Epithelial cell of proximal tubule (primary cell): ENCODE measurements around the gene EIF2AK3. TPM values are rescaled to one million over a fixed set of nuclear protein-coding genes. Genes with fewer than 3 reads are reported as not detected.
"Not testable (repeated sequence)": the region's sequence is repeated elsewhere in the genome, so short reads cannot be mapped to it uniquely, and the experiment has no call there.

Experiments
- DNase-seq: peaks from one replicate; pipeline ENCODE4 v3.0.0-alpha.2; 2011; ENCODE audit warnings: low read depth
- H3K4me3 ChIP-seq: 2 replicates; pipeline ENCODE4 v1.5.1; 2011; ENCODE audit warnings: low read depth, mild to moderate bottlenecking, low read length
- total RNA-seq: library from RNA; depleted of rRNA; stranded (reverse); fragments of >200 nt; gene quantifications from 2 replicates; pipeline ENCODE4 v1.2.3, GENCODE V29; 2015
- TF ChIP-seq, protein P1 (sequence below): conservative IDR thresholded peaks from 2 replicates; pipeline ENCODE4 v1.5.1; 2012; ENCODE audit warnings: low read depth, mild to moderate bottlenecking, low read length

Gene EIF2AK3
- total RNA-seq, 1 donor from 2014 or later, result 12.3 TPM

GRCh38 chr2:88654714-88655113 lies 27.4 kb upstream of the EIF2AK3 start:
- no peak overlapping the region for H3K4me3 ChIP-seq
- TF ChIP-seq, protein P1, sequence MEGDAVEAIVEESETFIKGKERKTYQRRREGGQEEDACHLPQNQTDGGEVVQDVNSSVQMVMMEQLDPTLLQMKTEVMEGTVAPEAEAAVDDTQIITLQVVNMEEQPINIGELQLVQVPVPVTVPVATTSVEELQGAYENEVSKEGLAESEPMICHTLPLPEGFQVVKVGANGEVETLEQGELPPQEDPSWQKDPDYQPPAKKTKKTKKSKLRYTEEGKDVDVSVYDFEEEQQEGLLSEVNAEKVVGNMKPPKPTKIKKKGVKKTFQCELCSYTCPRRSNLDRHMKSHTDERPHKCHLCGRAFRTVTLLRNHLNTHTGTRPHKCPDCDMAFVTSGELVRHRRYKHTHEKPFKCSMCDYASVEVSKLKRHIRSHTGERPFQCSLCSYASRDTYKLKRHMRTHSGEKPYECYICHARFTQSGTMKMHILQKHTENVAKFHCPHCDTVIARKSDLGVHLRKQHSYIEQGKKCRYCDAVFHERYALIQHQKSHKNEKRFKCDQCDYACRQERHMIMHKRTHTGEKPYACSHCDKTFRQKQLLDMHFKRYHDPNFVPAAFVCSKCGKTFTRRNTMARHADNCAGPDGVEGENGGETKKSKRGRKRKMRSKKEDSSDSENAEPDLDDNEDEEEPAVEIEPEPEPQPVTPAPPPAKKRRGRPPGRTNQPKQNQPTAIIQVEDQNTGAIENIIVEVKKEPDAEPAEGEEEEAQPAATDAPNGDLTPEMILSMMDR, result no peak
- DNase-seq, result no peak

DNA sequence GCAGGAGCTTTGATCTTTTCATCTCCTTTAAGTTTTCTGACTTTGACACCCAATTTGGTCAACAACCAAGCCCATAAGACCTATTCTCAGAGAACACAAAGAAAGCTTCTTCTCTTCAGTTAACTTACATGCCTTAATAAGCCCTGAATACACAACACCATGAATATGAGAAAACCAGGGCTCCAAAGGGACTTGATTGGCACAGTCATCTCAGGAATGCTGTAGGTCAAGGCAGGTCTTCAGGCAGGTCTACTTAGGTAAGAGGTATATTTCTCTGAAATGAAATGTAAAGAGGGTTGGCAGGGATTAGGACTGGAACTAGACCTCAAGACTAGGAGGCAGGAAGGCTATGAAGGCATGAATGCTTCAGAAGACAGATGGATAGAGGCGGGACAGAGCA lies 24.4 kb upstream of the EIF2AK3 start:
- no peak overlapping the region for H3K4me3 ChIP-seq
- no peak for DNase-seq
- TF ChIP-seq, protein P1, result no peak

- not testable (repeated sequence) for DNase-seq, H3K4me3 ChIP-seq
Observed at GRCh38 chr2:88645291-88645882, 18.1 kb upstream of the EIF2AK3 start.

- DNase-seq, result no peak
- H3K4me3 ChIP-seq, result no peak overlapping the region
Observed at GRCh38 chr2:88642278-88642677, 15.0 kb upstream of the EIF2AK3 start.

GRCh38 chr2:88641330-88641729 lies 14.1 kb upstream of the EIF2AK3 start:
- H3K4me3 ChIP-seq, result no peak overlapping the region
- TF ChIP-seq, protein P1, result no peak
- DNase-seq, result no peak

More at GRCh38 chr2:88642278-88642677, 15.0 kb upstream of the EIF2AK3 start:
- TF ChIP-seq, protein P1, result no peak

- TF ChIP-seq, protein P1, result no peak
- no peak overlapping the region for H3K4me3 ChIP-seq
- DNase-seq, result no peak
Observed at GRCh38 chr2:88639865-88640264, 12.6 kb upstream of the EIF2AK3 start.

- TF ChIP-seq, protein P1, result no peak
- DNase-seq, result no peak
- no peak overlapping the region for H3K4me3 ChIP-seq
Observed at GRCh38 chr2:88638743-88639142, 11.5 kb upstream of the EIF2AK3 start.
